ENCODE results near the gene NMNAT2. TPM values are rescaled to one million over a fixed set of nuclear protein-coding genes. Genes with fewer than 3 reads are reported as not detected.

NMNAT2 gene
- total and polyA plus RNA-seq, 7 donors = 0.04 to 0.61 (median 0.38) TPM

- 62 to 74% (median 71%) methylated on average over 4 of the region's 4 CpGs for WGBS, 3 donors
Measured at GRCh38 chr1:183303323-183303645, 114.9 kb downstream of the NMNAT2 start.

GRCh38 chr1:183302452-183303322 lies 115.5 kb downstream of the NMNAT2 start:
- Histone ChIP-seq H3K27ac (no peak overlapping the region), H3K27me3 (ENCODE audit: insufficient read depth in 3 of 3, low read length in 2 of 3) (no peaks in the 10 kb centered on the region), H3K4me1 (no peaks in the 10 kb centered on the region), H3K36me3 (ENCODE audit: insufficient read depth in 1 of 2, low read depth in 1 of 2) (no peaks in the 10 kb centered on the region), H3K4me3 (no peak overlapping the region), H3K9me3 (no peaks in the 10 kb centered on the region)
- TF ChIP-seq, protein P1, sequence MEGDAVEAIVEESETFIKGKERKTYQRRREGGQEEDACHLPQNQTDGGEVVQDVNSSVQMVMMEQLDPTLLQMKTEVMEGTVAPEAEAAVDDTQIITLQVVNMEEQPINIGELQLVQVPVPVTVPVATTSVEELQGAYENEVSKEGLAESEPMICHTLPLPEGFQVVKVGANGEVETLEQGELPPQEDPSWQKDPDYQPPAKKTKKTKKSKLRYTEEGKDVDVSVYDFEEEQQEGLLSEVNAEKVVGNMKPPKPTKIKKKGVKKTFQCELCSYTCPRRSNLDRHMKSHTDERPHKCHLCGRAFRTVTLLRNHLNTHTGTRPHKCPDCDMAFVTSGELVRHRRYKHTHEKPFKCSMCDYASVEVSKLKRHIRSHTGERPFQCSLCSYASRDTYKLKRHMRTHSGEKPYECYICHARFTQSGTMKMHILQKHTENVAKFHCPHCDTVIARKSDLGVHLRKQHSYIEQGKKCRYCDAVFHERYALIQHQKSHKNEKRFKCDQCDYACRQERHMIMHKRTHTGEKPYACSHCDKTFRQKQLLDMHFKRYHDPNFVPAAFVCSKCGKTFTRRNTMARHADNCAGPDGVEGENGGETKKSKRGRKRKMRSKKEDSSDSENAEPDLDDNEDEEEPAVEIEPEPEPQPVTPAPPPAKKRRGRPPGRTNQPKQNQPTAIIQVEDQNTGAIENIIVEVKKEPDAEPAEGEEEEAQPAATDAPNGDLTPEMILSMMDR (IDR thresholded peaks at IDR 0.05) = no peak
- DNase-seq (peak in 1 of 2 donors; percentile 33), ATAC-seq (no peak)
- WGBS, 3 donors = 89 to 95% (median 92%) methylated on average over 5 of the region's 5 CpGs
- intact Hi-C loops (cut with DNase I) = no loop called here

More at GRCh38 chr1:183303323-183303645, 114.9 kb downstream of the NMNAT2 start:
- no peaks in the 10 kb centered on the region for H3K4me1 ChIP-seq
- ATAC-seq (no peak), DNase-seq (no peak)
- no peaks in the 10 kb centered on the region for H3K27me3 ChIP-seq (ENCODE audit: insufficient read depth in 3 of 3, low read length in 2 of 3)
- H3K27ac ChIP-seq = no peak overlapping the region
- H3K4me3 ChIP-seq = no peak overlapping the region
- intact Hi-C loops (cut with DNase I) = no loop called here
- TF ChIP-seq, protein P1 (IDR thresholded peaks at IDR 0.05) = no peak
- H3K9me3 ChIP-seq = no peaks in the 10 kb centered on the region
- no peaks in the 10 kb centered on the region for H3K36me3 ChIP-seq (ENCODE audit: insufficient read depth in 1 of 2, low read depth in 1 of 2)

DNA sequence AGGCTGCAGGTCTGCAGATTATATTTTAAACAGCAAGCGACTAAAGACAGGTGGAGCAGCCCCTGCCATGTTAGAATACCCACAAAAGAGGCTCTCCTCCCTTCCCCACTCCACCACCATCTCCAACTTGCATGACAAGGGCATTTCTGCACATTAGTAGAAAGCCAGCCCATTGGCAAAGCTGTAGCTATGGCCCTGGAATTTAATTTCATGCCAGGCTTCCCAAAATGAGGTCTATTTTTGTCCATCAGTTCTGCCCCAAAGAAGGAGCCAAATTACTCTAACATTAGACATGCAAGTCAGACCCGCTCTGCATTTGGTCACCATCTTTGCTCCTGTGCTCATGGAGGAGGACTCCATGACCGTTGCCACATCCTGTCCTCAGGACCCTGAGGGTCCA lies 116.9 kb downstream of the NMNAT2 start:
- TF ChIP-seq, protein P1 (IDR thresholded peaks at IDR 0.05) = no peak

GRCh38 chr1:183300828-183301227 lies 117.4 kb downstream of the NMNAT2 start:
- no peak overlapping the region for H3K4me3 ChIP-seq
- H3K4me1 ChIP-seq = no peaks in the 10 kb centered on the region
- WGBS, 3 donors = 93 to 100% (median 95%) methylated on average over 1 of the region's 1 CpG
- DNase-seq = no peak
- H3K27ac ChIP-seq = no peak overlapping the region
- H3K9me3 ChIP-seq = no peaks in the 10 kb centered on the region
- no peaks in the 10 kb centered on the region for H3K36me3 ChIP-seq (ENCODE audit: insufficient read depth in 1 of 2, low read depth in 1 of 2)
- TF ChIP-seq, protein P1 (IDR thresholded peaks at IDR 0.05) = no peak
- intact Hi-C loops (cut with DNase I) = no loop called here
- H3K27me3 ChIP-seq (ENCODE audit: insufficient read depth in 3 of 3, low read length in 2 of 3) = no peaks in the 10 kb centered on the region
- ATAC-seq = no peak

More for the DNA sequence above, 116.9 kb downstream of the NMNAT2 start:
- WGBS, 3 donors = 32 to 48% (median 37%) methylated on average over 3 of the region's 3 CpGs
- Histone ChIP-seq H3K4me1 (no peaks in the 10 kb centered on the region), H3K27me3 (ENCODE audit: insufficient read depth in 3 of 3, low read length in 2 of 3) (no peaks in the 10 kb centered on the region), H3K4me3 (no peak overlapping the region), H3K9me3 (no peaks in the 10 kb centered on the region), H3K36me3 (ENCODE audit: insufficient read depth in 1 of 2, low read depth in 1 of 2) (no peaks in the 10 kb centered on the region), H3K27ac (no peak overlapping the region)
- intact Hi-C loops (cut with DNase I) = no loop called here
- ATAC-seq (no peak), DNase-seq (no peak)

GRCh38 chr1:183300395-183300794 lies 117.8 kb downstream of the NMNAT2 start:
- Histone ChIP-seq H3K4me3 (no peak overlapping the region), H3K4me1 (no peaks in the 10 kb centered on the region), H3K36me3 (ENCODE audit: insufficient read depth in 1 of 2, low read depth in 1 of 2) (no peaks in the 10 kb centered on the region), H3K27me3 (ENCODE audit: insufficient read depth in 3 of 3, low read length in 2 of 3) (no peaks in the 10 kb centered on the region), H3K27ac (no peak overlapping the region), H3K9me3 (no peaks in the 10 kb centered on the region)
- no peak for ATAC-seq
- intact Hi-C loops (cut with DNase I) = no loop called here
- no peak for DNase-seq
- TF ChIP-seq, protein P1 (IDR thresholded peaks at IDR 0.05) = no peak
